Cerebellar cortex (tissue), 1 donor: ENCODE results near the gene OCRL.
A peak's percentile ranks its signal among the peaks of the same experiment; 100 is the strongest.
"Not testable (repeated sequence)": the region's sequence is repeated elsewhere in the genome, so short reads cannot be mapped to it uniquely, and the experiment has no call there.

Experiments
- DNase-seq: peaks from one replicate; pipeline ENCODE4 v3.0.0-alpha.2; 2015; ENCODE audit warnings: low spot score

OCRL gene

GRCh38 chrX:129534816-129535578 is 5.1 kb upstream of the OCRL start:
- DNase-seq = no peak

GRCh38 chrX:129540722-129541184 is 694 bp downstream of the OCRL start:
- DNase-seq = peak; percentile 4

- no peak for DNase-seq
These were observed 4.7 kb downstream of the OCRL start for GRCh38 chrX:129544780-129545179.

- DNase-seq = no peak
These were observed 5.3 kb downstream of the OCRL start for GRCh38 chrX:129545408-129545807.

- no peak for DNase-seq
These were observed 9.1 kb downstream of the OCRL start for GRCh38 chrX:129549124-129549523.

- no peak for DNase-seq
These were observed 13.7 kb downstream of the OCRL start for GRCh38 chrX:129553619-129554288.

GRCh38 chrX:129554816-129555215 is 14.8 kb downstream of the OCRL start:
- DNase-seq = not testable (repeated sequence)

- DNase-seq = no peak
These were observed 16.8 kb downstream of the OCRL start for GRCh38 chrX:129556806-129557315.

GRCh38 chrX:129557844-129558480 is 17.9 kb downstream of the OCRL start:
- DNase-seq = no peak

- DNase-seq = no peak
These were observed 19.7 kb downstream of the OCRL start for GRCh38 chrX:129559783-129560182.

- no peak for DNase-seq
These were observed 21.4 kb downstream of the OCRL start for GRCh38 chrX:129561453-129561852.

GRCh38 chrX:129564345-129564744 is 24.3 kb downstream of the OCRL start:
- not testable (repeated sequence) for DNase-seq

- DNase-seq = no peak
These were observed 25.1 kb downstream of the OCRL start for GRCh38 chrX:129565046-129565650.

GRCh38 chrX:129566073-129566472 is 26.0 kb downstream of the OCRL start:
- no peak for DNase-seq

GRCh38 chrX:129568349-129568748 is 28.3 kb downstream of the OCRL start:
- no peak for DNase-seq

- DNase-seq = no peak
These were observed 32.4 kb downstream of the OCRL start for GRCh38 chrX:129572422-129572821.

GRCh38 chrX:129573652-129574051 is 33.6 kb downstream of the OCRL start:
- not testable (repeated sequence) for DNase-seq

GRCh38 chrX:129574214-129574613 is 34.2 kb downstream of the OCRL start:
- DNase-seq = no peak

- no peak for DNase-seq
These were observed 36.5 kb downstream of the OCRL start for GRCh38 chrX:129576539-129576938.

GRCh38 chrX:129577473-129577872 is 37.4 kb downstream of the OCRL start:
- no peak for DNase-seq

GRCh38 chrX:129577877-129578276 is 37.8 kb downstream of the OCRL start:
- DNase-seq = no peak

GRCh38 chrX:129581904-129582303 is 41.8 kb downstream of the OCRL start:
- DNase-seq = no peak
